Cardiac muscle cell (in vitro differentiated cells and primary cell): ENCODE data around the gene LANCL2. TPM values are rescaled to one million over a fixed set of nuclear protein-coding genes. Genes with fewer than 3 reads are reported as not detected.

Source experiments
- DNase-seq, 2 donors: peaks; one replicate each; pipeline versions ENCODE4 v3.0.0 to v3.0.0-alpha.2; 2010 to 2017; ENCODE audit warnings: low read depth in 1 of 2, low spot score in 1 of 2
- H3K27ac ChIP-seq: fragments of 200-600 bp; sonication (generic); 2 replicates; pipeline ENCODE4 v1.5.1; 2016
- H3K27me3 ChIP-seq: fragments of 200-600 bp; sonication (generic); 2 replicates; pipeline ENCODE4 v1.6.0; 2016; ENCODE audit warnings: control low read depth
- H3K36me3 ChIP-seq: fragments of 200-600 bp; sonication (generic); 2 replicates; pipeline ENCODE4 v1.5.1; 2016; ENCODE audit warnings: control low read depth
- H3K4me1 ChIP-seq: fragments of 200-600 bp; sonication (generic); 2 replicates; pipeline ENCODE4 v1.8.1; 2017; ENCODE audit warnings: low read depth, mild to moderate bottlenecking, mixed run types
- H3K4me3 ChIP-seq: fragments of 200-600 bp; sonication (generic); 2 replicates; pipeline ENCODE4 v1.5.1; 2016; ENCODE audit warnings: mild to moderate bottlenecking
- H3K9me3 ChIP-seq: fragments of 200-600 bp; sonication (generic); 2 replicates; pipeline ENCODE4 v1.5.1; 2017; ENCODE audit warnings: low read depth, mild to moderate bottlenecking, control low read depth
- polyA plus RNA-seq: library from polyadenylated mRNA; unstranded; fragments of >200 nt; fragmentation: Nextera tagmentation; extraction: Ambion mirVana; gene quantifications from 2 replicates; pipeline ENCODE4 v1.2.1, GENCODE V29; 2016
- total RNA-seq: library from RNA; depleted of rRNA; stranded (reverse); fragments of >200 nt; gene quantifications from 2 replicates; pipeline ENCODE4 v1.2.3, GENCODE V29; 2016
- TF ChIP-seq, protein P1 (sequence below): IDR thresholded peaks from 2 replicates; pipeline ENCODE4 v1.5.1; 2012; ENCODE audit warnings: low read depth, mild to moderate bottlenecking, low read length

LANCL2 gene
- total and polyA plus RNA-seq, 2 experiments from 2014 or later: 13.8 to 18.8 TPM

GRCh38 chr7:55381189-55381588, 16.1 kb downstream of the LANCL2 start:
- H3K4me1 ChIP-seq: no peaks in the 10 kb centered on the region
- H3K27ac ChIP-seq: no peak overlapping the region
- DNase-seq: no peak
- H3K4me3 ChIP-seq: no peak overlapping the region
- TF ChIP-seq, protein P1, sequence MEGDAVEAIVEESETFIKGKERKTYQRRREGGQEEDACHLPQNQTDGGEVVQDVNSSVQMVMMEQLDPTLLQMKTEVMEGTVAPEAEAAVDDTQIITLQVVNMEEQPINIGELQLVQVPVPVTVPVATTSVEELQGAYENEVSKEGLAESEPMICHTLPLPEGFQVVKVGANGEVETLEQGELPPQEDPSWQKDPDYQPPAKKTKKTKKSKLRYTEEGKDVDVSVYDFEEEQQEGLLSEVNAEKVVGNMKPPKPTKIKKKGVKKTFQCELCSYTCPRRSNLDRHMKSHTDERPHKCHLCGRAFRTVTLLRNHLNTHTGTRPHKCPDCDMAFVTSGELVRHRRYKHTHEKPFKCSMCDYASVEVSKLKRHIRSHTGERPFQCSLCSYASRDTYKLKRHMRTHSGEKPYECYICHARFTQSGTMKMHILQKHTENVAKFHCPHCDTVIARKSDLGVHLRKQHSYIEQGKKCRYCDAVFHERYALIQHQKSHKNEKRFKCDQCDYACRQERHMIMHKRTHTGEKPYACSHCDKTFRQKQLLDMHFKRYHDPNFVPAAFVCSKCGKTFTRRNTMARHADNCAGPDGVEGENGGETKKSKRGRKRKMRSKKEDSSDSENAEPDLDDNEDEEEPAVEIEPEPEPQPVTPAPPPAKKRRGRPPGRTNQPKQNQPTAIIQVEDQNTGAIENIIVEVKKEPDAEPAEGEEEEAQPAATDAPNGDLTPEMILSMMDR: no peak
- no peaks in the 10 kb centered on the region for H3K36me3 ChIP-seq
- H3K9me3 ChIP-seq: no peaks in the 10 kb centered on the region
- H3K27me3 ChIP-seq: no peaks in the 10 kb centered on the region

DNA sequence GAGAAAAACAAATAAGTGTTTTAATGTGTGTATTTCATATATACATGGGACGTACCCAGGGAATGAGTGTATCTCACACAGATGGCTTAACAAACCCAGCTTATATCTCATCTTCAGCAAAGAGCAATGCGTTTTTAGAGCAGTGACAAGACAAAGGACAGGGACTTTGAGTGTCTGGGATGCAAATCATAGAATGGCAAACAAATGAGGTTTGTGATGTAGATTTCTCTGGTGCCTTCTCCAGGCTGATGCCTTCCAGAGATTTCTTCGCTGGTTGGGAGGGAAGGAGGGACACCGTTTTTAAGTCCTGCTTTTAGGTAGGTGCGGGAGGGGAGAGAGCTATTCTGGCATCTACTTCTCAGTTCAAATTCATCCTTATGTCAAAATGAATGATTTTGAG, 16.6 kb downstream of the LANCL2 start:
- H3K36me3 ChIP-seq: no peaks in the 10 kb centered on the region
- H3K4me1 ChIP-seq: no peaks in the 10 kb centered on the region
- H3K9me3 ChIP-seq: no peaks in the 10 kb centered on the region
- H3K27ac ChIP-seq: no peak overlapping the region
- DNase-seq: no peak
- TF ChIP-seq, protein P1: no peak
- H3K4me3 ChIP-seq: no peak overlapping the region
- H3K27me3 ChIP-seq: no peaks in the 10 kb centered on the region

DNA sequence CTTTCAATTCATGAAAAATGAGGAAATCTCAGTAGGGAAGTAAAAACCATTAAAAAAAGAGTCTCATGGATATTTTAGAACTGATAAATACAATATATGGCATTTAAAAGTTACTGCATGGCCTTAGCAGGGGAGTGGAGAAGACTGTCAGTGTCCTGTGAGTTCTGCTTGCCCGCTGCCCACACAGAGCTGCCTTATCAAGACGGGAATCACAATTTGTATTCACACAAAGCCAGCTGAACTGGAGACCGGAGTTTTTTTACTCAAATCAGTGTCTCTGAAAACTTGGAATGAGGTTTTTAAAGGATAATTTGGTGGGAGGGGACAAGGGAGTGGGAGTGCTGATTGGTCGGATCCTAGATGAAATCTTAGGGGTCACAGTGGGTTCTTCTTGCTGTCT, 17.1 kb downstream of the LANCL2 start:
- no peak overlapping the region for H3K4me3 ChIP-seq
- TF ChIP-seq, protein P1: no peak
- no peak overlapping the region for H3K27ac ChIP-seq
- H3K4me1 ChIP-seq: no peaks in the 10 kb centered on the region
- H3K36me3 ChIP-seq: no peaks in the 10 kb centered on the region
- H3K9me3 ChIP-seq: no peaks in the 10 kb centered on the region
- DNase-seq: no peak
- H3K27me3 ChIP-seq: no peaks in the 10 kb centered on the region

DNA sequence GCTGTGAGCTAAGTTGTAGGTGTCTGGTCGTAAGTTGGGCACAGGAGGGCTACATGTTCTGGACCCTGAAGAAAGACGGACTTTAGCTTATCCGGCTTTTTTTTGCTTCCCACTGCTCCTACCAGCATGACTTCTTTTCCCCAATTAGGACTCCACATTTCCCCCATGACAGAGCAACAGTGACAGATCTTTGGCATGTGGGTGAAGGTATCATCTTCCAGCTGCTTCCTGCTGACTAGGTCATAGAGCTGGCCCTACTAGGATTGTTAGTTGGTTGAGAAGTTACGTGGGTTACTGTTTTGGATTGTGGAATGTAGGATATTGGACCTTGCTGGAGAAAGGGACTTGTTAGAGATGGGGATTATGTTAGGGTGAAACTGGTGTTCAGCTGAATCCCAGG, 21.4 kb downstream of the LANCL2 start:
- TF ChIP-seq, protein P1: no peak
- no peaks in the 10 kb centered on the region for H3K9me3 ChIP-seq
- peaks cover under 1% of the 10 kb centered on the region for H3K36me3 ChIP-seq

GRCh38 chr7:55387062-55387965, 22.2 kb downstream of the LANCL2 start:
- no peaks in the 10 kb centered on the region for H3K9me3 ChIP-seq

More for the DNA sequence above, 21.4 kb downstream of the LANCL2 start:
- Histone ChIP-seq H3K27ac (no peak overlapping the region), H3K27me3 (no peaks in the 10 kb centered on the region), H3K4me1 (no peaks in the 10 kb centered on the region), H3K4me3 (no peak overlapping the region)
- DNase-seq: no peak

More at GRCh38 chr7:55387062-55387965, 22.2 kb downstream of the LANCL2 start:
- Histone ChIP-seq H3K27ac (no peak overlapping the region), H3K27me3 (no peaks in the 10 kb centered on the region), H3K4me1 (no peaks in the 10 kb centered on the region), H3K4me3 (no peak overlapping the region), H3K36me3 (peaks cover 5% of the 10 kb centered on the region)
- TF ChIP-seq, protein P1: no peak
- DNase-seq: peak; percentile 9 to 22
